Astrocyte of the spinal cord (primary cell): ENCODE results near the gene ZNF416.
A peak's percentile ranks its signal among the peaks of the same experiment; 100 is the strongest.

Experiments used
- DNase-seq: peaks from one replicate; pipeline ENCODE4 v3.0.0; 2011; ENCODE audit warnings: low read depth, low spot score
- H3K4me3 ChIP-seq: 2 replicates; pipeline ENCODE4 v1.5.1; 2011; ENCODE audit warnings: low read depth, mild to moderate bottlenecking, low read length, moderate library complexity
- CTCF ChIP-seq: IDR thresholded peaks from 2 replicates; pipeline ENCODE4 v1.5.1; 2012; ENCODE audit warnings: low read depth, mild to moderate bottlenecking, low read length, inconsistent platforms
- in situ Hi-C: cut with HindIII; loops from 2 replicates; pipeline ENCODE4 v1.10.0; 2017; ENCODE audit warnings: low sequenced_read_pairs

The ZNF416 gene

DNA sequence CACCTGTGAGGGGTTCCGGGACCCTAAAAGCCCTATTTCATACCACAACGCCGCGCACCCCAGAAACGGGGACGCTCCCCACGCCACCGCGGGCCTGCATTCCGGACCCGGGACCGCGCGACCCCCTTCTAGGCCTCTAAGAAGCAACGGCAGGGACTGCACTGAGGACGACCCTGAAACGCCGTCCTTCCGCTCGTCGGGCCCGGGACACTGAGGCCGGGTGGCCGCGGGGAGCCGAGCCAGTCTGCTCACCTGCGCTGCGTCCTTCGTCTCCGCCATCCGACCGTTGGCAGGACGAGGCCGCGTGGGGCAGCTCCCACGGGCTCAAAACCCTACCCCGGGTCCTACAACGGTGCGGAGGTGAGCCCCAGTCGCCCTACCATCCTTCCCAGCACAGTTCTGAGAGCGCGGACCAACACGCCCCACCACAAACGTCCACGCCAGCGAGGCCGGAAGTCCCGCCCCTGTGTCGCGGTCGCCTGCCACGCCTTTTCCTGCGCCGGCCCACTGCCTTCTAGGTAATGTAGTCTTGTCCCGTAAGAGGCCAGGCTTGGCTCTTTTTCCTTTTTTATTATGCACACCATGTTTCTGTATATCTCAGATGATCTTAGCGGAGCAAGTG lies 19.2 kb downstream of the ZNF416 start, which contains the start of gene ZNF550:
TSS of gene ZNF550 (minus strand) at position 460 of the 622 bp plus-strand sequence. CDS start at position 279, 181 bp downstream.
- no peak for TF ChIP-seq CTCF
- peak within 1 kb of the TSS; percentile 91 for H3K4me3 ChIP-seq
- DNase-seq, result peak; percentile 90
- in situ Hi-C loops, result no loop called here

GRCh38 chr19:57559008-57559403 lies 19.7 kb downstream of the ZNF416 start:
- no peak for DNase-seq
- in situ Hi-C loops, result no loop called here
- H3K4me3 ChIP-seq, result peak overlapping the region; percentile 91
- no peak for TF ChIP-seq CTCF

GRCh38 chr19:57558525-57558924 lies 20.2 kb downstream of the ZNF416 start:
- in situ Hi-C loops, result no loop called here
- peak; percentile 28 for TF ChIP-seq CTCF
- peak overlapping the region; percentile 91 for H3K4me3 ChIP-seq
- DNase-seq, result peak; percentile 28

DNA sequence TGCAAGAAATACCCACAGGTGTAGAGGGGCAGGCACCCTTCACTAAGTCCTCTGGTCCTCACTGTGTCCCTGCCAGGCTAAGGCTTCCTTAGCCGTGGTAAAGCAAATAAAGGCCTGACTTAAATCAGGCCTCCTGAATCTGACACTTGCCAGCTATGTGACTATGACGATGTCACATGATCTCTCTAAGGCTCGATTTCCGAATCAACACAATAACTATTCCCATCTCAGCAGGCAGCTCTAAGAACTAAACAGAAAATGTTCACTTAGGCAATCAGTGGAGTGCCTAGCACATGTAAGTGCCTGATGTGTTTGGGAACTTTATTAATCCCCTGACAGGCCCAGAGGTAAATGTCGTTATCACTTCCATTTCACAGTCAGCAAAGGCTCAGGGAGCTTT lies 21.1 kb downstream of the ZNF416 start:
- TF ChIP-seq CTCF, result no peak
- DNase-seq, result no peak
- in situ Hi-C loops, result no loop called here
- H3K4me3 ChIP-seq, result no peak overlapping the region

GRCh38 chr19:57552432-57552831 lies 26.3 kb downstream of the ZNF416 start:
- no peak overlapping the region for H3K4me3 ChIP-seq
- no peak for TF ChIP-seq CTCF
- DNase-seq, result no peak
- in situ Hi-C loops, result no loop called here

GRCh38 chr19:57546513-57546912 lies 32.2 kb downstream of the ZNF416 start:
- TF ChIP-seq CTCF, result no peak
- H3K4me3 ChIP-seq, result no peak overlapping the region
- DNase-seq, result no peak
- in situ Hi-C loops, result no loop called here
